Epidermal melanocyte (primary cell): ENCODE measurements around the gene STXBP2.

Experiments used
- DNase-seq: peaks from one replicate; pipeline ENCODE4 v3.0.0; 2011; ENCODE audit warnings: low spot score; ENCODE audit not compliant: insufficient read length

STXBP2 gene

DNA sequence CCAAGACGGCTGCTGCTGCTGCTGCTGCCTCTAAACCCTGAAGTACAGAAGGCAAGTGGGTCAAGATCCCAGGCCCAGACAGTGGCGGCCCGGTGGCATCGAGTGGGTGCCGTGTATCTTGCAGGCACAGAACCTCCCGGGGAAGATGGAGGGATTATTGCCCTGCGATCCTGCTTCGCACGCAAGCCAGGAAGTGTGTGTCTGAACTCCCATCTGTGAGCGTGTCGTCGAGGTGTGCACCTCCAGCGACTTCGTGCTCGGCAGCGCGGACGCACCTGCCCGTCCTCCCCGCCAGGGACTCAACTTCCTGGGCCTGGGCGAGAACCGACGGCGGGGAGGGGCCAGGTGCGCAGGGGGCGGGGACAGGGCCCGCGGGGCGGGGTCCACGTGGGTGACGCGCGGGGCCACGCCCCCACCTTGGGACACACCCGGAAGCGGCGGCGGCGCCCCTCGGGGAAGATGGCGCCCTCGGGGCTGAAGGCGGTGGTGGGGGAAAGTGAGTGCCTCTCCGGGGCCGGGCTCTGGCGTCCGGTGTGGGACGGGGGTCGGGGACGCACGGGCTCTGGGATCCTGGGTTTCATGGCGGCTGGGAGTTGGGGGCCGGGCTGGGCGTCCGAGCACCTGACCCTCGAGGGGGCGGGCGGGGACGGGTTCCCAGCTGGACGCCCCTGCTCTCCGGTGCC, at the start of gene STXBP2:
TSS of gene STXBP2 (plus strand) at position 420 of the 683 bp plus-strand sequence. CDS start at position 460, 40 bp downstream.
- peak; percentile 67 for DNase-seq

DNA sequence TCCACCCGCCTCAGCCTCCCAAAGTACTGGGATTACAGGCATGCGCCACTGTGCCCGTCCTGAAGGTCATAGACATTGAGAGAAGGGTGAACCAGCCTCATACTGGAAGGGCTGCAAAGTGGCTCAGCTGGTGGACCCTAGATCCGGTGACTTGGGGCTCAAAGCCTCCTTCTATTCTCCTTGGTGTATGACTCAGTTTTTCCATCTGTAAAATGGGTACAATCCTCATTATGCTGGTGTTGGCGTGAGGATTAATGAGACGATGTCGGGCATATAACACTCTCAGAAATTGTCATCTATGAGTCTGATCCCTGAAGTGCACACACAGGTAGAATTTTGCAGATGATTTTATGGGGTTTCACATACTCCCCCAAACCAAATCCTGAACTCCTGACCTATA, 47.1 kb upstream of the STXBP2 start:
- DNase-seq = no peak

DNA sequence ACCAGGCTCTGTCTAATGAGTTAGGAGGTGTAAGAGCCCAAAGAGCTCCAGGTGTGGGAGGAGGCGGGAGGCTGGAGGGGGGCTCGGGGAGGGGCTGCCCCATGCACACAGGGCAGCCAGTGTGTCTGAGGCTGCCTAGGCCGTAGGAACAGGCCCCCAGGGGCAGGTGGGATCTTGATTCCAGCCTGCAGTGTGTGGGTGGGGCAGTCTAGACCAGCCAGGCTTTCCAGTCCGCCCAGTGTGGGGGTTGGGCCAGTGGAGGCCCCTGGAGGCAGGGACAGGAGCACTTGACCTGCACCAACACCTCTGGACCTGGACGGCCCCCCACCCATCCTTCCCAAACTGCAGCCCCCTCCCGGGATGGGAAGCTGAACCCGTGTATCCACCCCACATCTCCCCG, 46.7 kb upstream of the STXBP2 start:
- DNase-seq = no peak

DNA sequence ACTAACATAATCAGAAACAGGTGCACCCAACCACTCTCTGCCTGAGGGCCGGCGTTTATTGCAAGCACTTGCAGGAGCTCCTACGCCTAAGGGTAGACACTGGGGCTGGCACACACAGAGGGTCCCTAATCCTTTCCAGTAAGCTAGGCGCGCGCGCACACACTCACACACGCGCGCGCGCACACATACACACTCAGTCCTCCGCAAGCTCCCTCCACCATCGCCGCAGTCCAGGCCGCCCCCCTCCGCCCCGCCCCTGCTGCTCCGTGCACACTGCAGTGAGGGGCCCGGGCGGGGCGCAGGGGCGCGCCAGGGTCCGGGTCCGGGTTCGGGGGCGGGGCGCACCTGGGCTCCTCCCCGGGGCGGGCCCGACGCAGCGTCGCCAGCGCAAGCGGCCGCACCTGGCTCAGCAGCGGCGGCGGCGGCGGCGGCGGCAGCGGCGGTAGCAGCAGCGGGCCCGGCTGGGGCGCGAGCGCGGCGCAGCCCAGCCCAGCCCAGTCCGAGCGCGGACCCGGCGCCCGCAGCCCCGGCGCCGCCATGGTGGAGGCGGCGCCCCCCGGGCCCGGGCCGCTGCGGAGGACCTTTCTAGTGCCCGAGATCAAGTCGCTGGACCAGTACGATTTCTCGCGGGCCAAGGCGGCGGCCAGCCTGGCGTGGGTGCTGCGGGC, 41.3 kb upstream of the STXBP2 start, which contains the start of gene CAMSAP3:
TSS of gene CAMSAP3 (plus strand) at position 398 of the 668 bp plus-strand sequence. CDS start at position 538, 140 bp downstream.
- DNase-seq = no peak

DNA sequence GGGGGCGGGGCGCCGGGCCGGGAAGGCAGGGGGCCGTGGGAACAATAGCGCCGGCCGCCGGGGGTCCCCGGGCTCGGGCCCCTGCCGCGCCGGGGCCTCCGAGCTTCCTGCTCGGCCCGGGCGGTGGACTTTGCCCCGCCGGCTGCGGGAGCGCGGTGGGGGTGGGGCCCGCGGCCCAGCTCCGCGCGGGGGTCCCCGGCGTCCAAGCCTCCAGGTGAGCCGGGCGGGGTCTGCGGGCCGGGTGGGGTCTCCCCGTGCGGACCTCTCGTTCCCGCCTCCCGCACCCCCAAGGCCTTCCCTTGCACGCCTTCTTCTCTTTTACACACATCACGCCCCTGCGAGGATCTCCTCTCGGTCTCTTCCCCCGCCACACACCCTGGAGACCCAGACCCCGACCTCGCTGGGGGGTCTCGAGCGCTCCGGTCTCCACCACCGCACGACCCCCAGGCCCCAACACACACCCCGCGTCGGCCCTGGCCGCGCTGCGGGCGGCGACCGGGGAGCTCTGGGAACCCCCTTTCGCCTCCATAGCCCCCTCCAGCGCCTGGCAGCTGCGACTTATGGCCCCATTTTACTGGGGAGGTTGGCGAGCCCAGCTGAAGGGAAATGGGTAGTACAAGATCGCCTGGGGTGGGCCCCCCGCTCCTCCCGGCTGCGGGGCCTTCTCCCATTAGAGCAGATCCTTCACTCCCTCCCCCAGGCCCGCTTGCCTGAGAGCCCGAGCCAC, 40.5 kb upstream of the STXBP2 start:
- DNase-seq = no peak

DNA sequence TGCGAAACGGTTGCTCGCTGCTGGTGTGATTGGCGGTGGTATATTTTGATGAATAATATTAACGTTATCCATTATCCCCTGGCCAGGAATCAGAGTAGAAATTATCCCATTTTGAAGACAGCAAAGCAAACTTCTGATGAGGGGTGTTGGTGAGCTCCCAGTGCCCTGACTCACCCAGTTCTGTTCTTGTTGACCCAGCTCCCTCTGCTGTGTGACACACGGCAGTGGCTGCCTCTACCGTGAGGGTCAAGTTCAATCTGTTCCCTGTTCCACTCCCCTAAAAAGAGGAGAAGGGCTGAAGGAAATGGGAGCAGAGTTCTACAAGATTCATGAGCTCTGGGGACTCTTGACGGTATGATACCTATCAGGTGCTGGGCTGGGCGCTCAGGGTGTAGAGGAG, 39.2 kb upstream of the STXBP2 start:
- DNase-seq = no peak

DNA sequence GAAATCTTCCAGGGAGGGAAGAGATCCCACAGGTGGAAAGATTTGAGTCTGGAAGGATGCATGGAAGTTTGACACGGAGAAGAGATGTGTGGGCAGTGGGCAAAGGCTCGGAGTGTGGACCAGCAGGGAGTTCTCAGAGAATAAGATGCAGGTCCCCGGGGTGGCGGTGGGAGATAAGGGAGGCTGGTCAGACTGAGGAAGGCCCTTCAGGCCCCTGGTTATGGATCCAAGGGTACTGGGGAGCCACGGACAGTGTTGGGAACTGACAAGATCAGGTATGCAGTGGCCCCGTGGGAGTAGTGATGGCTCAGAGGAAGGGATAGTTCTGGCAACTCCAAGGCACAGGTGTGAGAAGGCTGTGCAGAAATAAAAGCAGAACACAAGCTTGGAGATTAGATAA, 38.7 kb upstream of the STXBP2 start:
- no peak for DNase-seq

DNA sequence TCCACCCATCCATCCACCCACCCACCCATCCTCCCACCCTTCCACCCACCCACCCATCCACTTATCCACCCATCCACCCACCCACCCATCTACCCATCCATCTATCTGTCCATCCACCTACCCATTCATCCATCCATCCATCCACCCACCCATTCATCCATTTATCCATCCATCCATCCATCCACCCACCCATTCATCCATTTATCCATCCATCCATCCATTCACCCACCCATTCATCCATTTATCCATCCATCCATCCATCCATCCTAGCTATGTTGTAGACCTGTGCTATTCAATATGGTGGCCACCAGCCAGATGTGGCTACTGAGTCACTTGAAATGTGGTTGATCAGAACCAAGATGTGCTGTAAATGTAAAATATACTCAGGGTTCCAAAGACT, 36.2 kb upstream of the STXBP2 start:
- no peak for DNase-seq

DNA sequence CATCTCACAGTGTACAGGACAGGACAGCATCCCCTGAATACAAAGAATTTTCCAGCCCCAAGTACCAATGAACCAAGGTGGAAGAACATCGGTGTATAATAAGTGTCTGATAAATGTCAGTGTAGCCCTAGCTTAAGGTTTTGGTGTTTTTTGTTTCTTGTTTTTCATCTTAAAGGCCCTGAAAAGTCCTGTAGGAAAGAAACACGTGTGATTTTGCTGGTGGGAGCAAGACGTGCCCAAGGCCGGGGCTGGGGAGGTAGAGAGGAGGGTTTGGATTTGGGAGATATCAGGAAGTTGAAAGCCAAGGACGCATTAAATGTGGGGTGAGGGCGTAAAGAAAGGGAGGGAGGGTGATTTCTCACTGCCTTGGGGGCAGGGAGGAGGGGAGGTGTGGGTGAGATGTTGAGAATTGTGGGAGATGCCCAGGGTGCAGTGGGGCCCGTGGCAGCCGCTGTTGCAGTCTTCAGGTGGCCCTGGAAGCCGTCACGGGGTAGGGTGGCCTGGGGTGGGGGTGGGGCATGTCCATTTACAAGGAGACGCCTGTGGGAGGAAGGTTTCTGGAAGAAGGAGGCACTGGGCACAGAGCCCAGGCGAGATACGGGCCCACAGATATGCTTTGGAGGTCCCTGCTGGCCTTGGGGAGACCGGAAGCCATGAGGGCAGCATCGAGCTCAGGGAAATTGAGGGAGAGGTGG, 34.5 kb upstream of the STXBP2 start:
- no peak for DNase-seq

DNA sequence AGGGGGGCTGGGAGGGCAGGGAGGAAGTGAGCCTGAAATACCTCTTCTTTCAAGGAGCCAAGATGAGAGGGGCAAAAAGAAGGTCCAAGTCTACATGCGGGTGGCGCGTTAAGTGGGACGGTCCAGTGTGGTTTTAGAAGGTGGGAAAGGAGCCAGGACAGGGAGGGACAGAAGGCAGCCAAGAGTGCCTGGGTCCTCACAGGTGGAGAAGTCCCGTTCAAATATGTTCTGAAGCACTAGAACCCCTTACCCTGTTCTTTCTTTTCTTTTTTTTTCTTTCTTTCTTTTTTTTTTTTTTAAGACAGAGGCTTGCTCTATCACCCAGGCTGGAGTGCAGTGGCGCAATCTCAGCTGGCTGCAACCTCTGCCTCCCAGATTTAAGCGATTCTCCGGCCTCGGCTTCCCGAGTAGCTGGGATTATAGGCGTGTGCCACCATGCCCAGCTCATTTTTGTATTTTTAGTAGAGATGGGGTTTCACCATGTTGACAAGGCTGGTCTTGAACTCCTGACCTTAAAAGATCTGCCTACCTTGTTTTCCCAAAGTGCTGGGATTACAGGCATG, 33.9 kb upstream of the STXBP2 start:
- DNase-seq = no peak

DNA sequence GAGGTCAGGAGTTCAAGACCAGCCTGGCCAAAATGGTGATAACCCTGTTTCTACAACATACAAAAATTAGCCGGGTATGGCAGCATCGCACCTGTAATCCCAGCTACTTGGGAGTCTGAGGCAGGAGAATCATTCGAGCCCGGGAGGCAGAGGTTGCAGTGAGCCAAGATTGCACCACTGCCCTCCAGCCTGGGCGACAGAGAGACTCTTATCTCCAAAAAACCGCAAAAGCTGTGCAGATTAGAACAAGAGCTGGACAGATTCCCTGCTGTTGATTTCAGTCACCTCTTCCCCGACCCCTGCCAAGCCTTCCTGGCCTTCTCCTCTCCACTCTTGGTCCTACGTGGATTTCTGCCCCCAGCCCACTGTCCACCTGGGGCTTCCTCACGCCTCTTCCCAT, 33.0 kb upstream of the STXBP2 start:
- no peak for DNase-seq

DNA sequence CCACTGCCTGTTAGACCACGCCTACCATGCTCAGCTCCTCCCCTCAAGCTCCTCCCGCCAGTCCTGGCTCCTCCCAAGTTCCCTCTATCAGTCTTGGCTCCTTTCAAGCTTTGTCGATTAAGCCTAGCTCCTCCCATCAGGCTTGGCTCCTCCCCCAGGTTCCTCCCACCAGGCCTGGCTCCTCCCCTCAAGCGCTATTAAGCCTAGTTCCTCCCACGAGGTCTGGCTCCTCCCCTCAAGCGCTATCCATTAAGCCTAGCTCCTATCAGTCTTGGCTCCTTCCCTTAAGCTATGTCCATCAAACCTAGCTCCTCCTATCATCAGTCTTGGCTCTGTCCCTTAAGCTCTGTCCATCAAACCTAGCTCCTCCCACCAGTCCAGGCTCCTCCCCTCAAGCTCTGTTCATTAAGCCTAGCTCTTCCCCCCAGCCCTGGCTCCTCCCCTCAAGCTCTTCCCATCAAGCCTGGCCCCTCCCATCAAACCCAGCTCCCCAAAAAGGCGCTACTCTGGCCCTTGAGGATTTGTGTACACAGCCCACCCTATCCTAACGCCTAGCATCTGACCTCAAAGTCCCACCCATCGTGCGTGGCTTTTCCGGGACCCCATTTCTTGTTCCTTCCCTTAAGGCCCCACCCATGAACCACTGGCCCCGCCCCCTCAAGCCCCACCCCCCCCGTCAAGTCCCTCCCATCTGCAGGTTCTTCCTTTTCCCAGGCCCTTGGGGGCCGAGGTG, 31.3 kb upstream of the STXBP2 start:
- DNase-seq = no peak

DNA sequence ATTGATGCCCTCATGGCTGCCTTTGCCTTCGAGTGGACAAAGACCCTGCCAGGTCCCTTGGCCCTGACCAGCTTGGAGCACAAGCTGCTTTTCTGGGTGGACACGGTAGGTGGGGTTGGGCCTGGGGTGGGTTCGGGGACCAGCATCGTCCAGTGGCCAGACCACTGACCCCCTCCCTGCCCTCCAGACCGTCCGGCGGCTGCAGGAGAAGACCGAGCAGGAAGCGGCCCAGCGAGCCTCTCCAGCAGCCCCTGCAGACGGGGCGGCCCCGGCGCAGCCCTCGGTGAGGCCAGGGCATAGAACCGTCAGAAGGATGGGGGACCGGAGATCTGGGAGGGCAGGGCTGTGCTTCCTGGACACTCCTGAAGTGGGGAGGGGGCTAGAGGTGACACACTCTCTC, 30.6 kb upstream of the STXBP2 start:
- no peak for DNase-seq

DNA sequence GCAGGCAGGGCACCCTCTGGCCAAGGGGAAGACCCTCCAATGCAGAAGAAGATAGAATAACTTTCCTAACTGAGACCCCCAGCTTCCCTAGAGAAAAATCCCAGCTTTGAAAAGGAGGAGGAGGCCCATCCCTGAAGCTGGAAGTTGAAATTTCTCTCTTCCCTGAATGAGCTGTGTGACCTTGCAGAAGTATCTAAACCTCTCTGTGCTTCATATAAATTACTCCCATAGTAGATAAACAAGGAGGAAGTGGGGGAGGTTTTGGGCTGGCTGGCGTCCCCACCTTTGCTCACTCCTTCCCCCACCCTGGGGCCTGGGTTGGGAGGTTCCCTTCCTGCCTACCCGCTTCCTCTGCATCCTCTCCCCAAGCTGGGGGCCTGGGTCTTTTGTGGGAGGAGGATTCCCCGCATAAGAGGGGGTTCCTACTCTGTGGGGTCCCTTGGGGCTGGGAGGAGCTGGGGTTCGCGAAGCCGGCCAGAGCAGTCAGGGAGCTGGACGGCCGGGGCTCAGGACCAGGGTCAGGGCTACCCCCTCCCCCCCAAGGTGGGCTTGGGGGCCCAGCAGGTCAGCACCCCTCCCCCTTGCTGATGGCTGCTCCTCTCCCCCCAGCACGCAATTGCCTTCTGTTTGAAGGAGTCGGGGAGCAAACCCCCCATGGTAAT, 29.6 kb upstream of the STXBP2 start:
- DNase-seq = no peak

DNA sequence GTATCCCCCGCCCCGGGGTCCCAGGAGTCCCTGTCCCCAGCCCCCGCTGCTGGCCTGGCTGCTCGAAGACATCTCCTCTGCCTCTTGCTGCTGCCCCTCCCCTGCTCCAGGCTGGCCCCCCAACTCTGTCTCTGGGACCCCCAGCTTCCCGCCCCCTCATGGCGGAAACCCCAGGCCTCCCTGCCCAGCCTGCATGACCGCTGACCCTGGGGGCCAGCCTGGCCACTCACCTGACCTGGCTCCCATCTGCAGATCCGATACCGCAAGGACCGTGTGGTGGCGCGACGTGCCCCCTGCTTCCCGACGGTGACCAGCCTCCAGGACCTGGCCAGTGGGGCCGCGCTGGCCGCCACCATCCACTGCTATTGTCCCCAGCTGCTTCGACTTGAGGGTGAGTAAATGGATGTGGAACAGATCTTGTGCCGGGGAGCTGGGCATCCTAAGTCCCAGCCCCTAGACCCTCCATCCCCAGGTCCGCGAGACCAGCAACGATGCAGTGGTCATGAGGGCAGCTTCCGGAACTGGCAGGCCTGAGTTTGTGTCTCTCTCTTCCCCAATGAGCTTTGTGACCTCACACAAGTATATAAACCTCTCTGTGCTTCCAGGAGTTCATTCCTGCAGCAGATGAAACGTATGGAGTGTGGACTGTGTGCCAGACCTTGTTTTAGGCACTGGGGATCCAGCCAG, 28.9 kb upstream of the STXBP2 start:
- DNase-seq = no peak

DNA sequence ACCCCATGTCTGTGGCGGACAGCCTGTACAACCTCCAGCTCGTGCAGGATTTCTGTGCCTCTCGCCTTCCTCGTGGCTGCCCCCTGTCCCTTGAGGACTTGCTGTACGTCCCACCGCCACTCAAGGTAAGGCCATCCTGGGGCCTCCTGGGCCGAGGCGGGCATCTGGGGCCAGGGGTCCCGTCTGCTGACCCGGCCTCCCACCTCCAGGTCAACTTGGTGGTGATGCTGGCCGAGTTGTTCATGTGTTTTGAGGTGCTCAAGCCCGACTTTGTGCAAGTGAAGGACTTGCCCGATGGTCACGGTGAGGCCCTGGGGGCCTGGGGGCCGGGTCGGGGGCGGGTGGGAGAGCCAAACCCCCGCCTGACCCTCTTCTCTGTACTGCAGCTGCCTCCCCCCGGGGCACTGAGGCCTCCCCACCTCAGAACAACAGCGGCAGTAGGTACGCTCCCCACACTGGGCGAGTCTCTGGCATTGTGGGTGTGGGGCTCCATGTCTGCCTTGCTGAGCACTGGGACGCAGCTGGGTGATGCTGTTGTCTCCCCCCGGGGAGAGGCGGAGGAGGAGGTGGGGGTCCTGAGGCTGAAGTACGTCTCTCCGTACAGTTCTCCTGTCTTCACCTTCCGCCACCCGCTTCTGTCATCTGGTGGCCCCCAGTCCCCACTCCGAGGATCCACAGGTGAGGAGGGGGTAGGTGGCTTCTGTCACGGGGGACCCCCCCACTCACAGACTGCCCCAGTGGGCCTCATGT, 26.2 kb upstream of the STXBP2 start:
- no peak for DNase-seq

DNA sequence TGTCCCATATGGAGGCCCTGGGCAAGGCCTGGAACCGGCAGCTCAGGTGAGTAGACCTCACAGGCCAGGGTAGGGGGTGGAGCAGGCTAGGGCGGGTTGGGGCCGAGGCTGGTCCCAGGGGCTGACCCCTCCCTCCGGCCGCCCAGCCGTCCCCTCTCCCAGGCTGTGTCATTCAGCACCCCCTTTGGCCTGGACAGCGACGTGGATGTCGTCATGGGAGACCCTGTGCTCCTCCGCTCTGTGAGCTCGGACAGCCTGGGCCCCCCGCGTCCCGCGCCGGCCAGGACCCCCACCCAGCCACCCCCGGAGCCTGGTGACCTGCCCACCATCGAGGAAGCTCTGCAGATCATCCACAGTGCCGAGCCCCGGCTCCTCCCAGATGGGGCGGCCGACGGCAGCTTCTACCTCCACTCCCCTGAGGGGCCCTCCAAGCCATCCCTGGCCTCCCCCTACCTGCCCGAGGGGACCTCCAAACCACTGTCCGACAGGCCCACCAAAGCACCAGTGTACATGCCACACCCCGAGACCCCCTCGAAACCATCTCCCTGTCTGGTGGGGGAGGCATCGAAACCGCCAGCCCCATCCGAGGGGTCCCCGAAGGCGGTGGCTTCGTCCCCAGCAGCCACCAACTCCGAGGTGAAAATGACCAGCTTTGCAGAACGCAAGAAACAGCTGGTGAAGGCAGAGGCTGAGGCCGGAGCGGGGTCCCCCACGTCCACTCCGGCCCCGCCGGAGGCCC, 25.2 kb upstream of the STXBP2 start:
- no peak for DNase-seq
